Osteoblast (primary cell): Measurements from ENCODE around the gene TBC1D24. TPM values are rescaled to one million over a fixed set of nuclear protein-coding genes. Genes with fewer than 3 reads are reported as not detected.
A peak's percentile ranks its signal among the peaks of the same experiment; 100 is the strongest.

ENCODE experiments used
- DNase-seq: peaks from one replicate; pipeline ENCODE4 v3.0.0; 2011; ENCODE audit warnings: low spot score, mixed read lengths; ENCODE audit not compliant: insufficient read length; ENCODE audit errors: missing footprints
- H2AFZ ChIP-seq: 2 replicates; pipeline ENCODE4 v1.6.0; 2011; ENCODE audit warnings: mild to moderate bottlenecking, low read length
- H3K27ac ChIP-seq: 2 replicates; pipeline ENCODE4 v1.5.1; 2011; ENCODE audit warnings: mild to moderate bottlenecking, low read depth, low read length, moderate library complexity
- H3K27me3 ChIP-seq: 2 replicates; pipeline ENCODE4 v1.6.0; 2012; ENCODE audit warnings: mild to moderate bottlenecking, control low read depth, inconsistent platforms, low read length, moderate library complexity; ENCODE audit not compliant: insufficient read depth
- H3K36me3 ChIP-seq: 2 replicates; pipeline ENCODE4 v1.5.1; 2011; ENCODE audit warnings: mild to moderate bottlenecking, low read length, control low read depth, moderate library complexity; ENCODE audit not compliant: insufficient read depth
- H3K4me1 ChIP-seq: 2 replicates; pipeline ENCODE4 v1.5.1; 2011; ENCODE audit warnings: mild to moderate bottlenecking, low read length, control low read depth, moderate library complexity; ENCODE audit not compliant: insufficient read depth
- H3K4me2 ChIP-seq: 2 replicates; pipeline ENCODE4 v1.6.0; 2011; ENCODE audit warnings: mild to moderate bottlenecking, low read length; ENCODE audit not compliant: insufficient read depth
- H3K4me3 ChIP-seq: fragments of 200-600 bp; sonication (generic); 3 replicates; pipeline ENCODE4 v1.5.1; 2012; ENCODE audit warnings: mild to moderate bottlenecking, low read length, inconsistent platforms; ENCODE audit not compliant: insufficient read depth
- H3K79me2 ChIP-seq: 2 replicates; pipeline ENCODE4 v1.6.0; 2012; ENCODE audit warnings: mild to moderate bottlenecking, low read length, control low read depth, inconsistent platforms; ENCODE audit not compliant: insufficient read depth
- H3K9me3 ChIP-seq: 2 replicates; pipeline ENCODE4 v1.5.1; 2011; ENCODE audit warnings: low read depth, low read length, control low read depth
- H4K20me1 ChIP-seq: 2 replicates; pipeline ENCODE4 v1.6.0; 2012; ENCODE audit warnings: mild to moderate bottlenecking, low read length, control low read depth; ENCODE audit not compliant: insufficient read depth
- CTCF ChIP-seq: IDR thresholded peaks from 2 replicates; pipeline ENCODE4 v1.5.1; 2011; ENCODE audit warnings: mild to moderate bottlenecking, low read depth, low read length, moderate library complexity; ENCODE audit errors: extremely low read depth
- total RNA-seq: library from RNA; depleted of rRNA; stranded (reverse); fragments of >200 nt; gene quantifications from 2 replicates; pipeline ENCODE4 v1.2.3, GENCODE V29; 2012

The TBC1D24 gene
- total RNA-seq, 1 donor, result 16.6 TPM

- peaks cover 52% of the 10 kb centered on the region for H3K79me2 ChIP-seq
- H3K4me3 ChIP-seq, result no peak overlapping the region
- peaks cover 16% of the 10 kb centered on the region for H4K20me1 ChIP-seq
- TF ChIP-seq CTCF, result no peak
- no peaks in the 10 kb centered on the region for H3K27me3 ChIP-seq
- peak; percentile 69 for DNase-seq
- H3K27ac ChIP-seq, result no peak overlapping the region
- H3K9me3 ChIP-seq, result no peaks in the 10 kb centered on the region
- H3K36me3 ChIP-seq, result peaks cover 48% of the 10 kb centered on the region
- H3K4me1 ChIP-seq, result peaks cover 5% of the 10 kb centered on the region
- H3K4me2 ChIP-seq, result no peak overlapping the region
- no peak overlapping the region for H2AFZ ChIP-seq
Observed at GRCh38 chr16:2527071-2527783, 52.3 kb downstream of the TBC1D24 start.

DNA sequence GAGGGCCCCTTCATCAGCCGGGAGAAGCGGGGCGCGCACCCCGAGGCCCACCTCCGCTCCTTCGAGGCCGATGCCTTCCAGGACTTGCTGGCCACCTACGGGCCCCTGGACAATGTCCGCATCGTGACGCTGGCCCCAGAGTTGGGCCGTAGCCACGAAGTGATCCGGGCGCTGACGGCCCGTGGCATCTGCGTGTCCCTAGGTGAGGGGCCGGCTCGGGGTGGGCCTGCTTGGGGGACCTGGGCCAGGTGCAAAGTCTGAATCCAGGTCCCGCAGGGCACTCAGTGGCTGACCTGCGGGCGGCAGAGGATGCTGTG lies 52.8 kb downstream of the TBC1D24 start:
- H4K20me1 ChIP-seq, result peaks cover 16% of the 10 kb centered on the region
- H3K4me3 ChIP-seq, result no peak overlapping the region
- peaks cover 46% of the 10 kb centered on the region for H3K79me2 ChIP-seq
- no peaks in the 10 kb centered on the region for H3K9me3 ChIP-seq
- no peak overlapping the region for H3K27ac ChIP-seq
- H3K36me3 ChIP-seq, result peaks cover 48% of the 10 kb centered on the region
- no peak for TF ChIP-seq CTCF
- peaks cover 9% of the 10 kb centered on the region for H3K4me1 ChIP-seq
- H3K27me3 ChIP-seq, result no peaks in the 10 kb centered on the region
- peak; percentile 35 for DNase-seq
- no peak overlapping the region for H3K4me2 ChIP-seq
- H2AFZ ChIP-seq, result no peak overlapping the region

DNA sequence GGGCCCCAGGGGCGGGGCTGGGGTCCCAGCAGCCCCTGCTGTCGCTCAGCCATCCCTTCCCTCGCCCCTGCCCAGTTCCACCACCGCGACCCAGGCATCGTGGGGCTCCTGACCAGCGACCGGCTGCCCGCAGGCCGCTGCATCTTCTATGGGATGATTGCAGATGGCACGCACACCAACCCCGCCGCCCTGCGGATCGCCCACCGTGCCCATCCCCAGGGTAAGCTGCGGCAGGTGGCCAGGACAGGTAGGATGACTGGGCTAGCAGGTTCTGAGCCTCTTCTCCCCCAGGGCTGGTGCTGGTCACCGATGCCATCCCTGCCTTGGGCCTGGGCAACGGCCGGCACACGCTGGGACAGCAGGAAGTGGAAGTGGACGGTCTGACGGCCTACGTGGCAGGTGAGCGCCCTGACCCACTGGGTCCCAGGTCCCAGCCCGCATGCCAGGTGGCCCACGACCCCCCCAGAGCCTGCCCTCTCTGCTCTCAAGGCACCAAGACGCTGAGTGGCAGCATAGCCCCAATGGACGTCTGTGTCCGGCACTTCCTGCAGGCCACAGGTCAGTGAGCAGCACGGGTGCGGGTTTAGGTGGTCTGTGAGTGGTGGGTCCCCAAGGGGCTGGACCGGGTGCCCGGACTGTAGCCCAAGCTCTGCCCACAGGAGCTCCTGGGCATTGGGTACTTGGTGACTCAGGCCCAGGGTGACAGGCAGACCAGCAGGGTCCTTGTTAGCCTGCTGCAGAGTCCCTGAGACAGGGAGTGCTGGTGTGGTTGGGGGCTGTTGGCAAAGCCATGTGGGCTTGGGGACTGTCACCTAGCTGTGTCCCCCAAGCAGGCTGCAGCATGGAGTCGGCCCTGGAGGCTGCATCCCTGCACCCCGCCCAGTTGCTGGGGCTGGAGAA lies 53.5 kb downstream of the TBC1D24 start:
- no peaks in the 10 kb centered on the region for H3K27me3 ChIP-seq
- H3K79me2 ChIP-seq, result peaks cover 40% of the 10 kb centered on the region
- DNase-seq, result peak; percentile 68
- no peaks in the 10 kb centered on the region for H3K9me3 ChIP-seq
- TF ChIP-seq CTCF, result no peak
- H4K20me1 ChIP-seq, result peaks cover 12% of the 10 kb centered on the region
- peaks cover 12% of the 10 kb centered on the region for H3K4me1 ChIP-seq
- peaks cover 43% of the 10 kb centered on the region for H3K36me3 ChIP-seq
- H3K4me2 ChIP-seq, result no peak overlapping the region
- H3K4me3 ChIP-seq, result no peak overlapping the region
- H3K27ac ChIP-seq, result no peak overlapping the region
- no peak overlapping the region for H2AFZ ChIP-seq
